Measurements from ENCODE around the gene SCYGR7. TPM values are rescaled to one million over a fixed set of nuclear protein-coding genes. Genes with fewer than 3 reads are reported as not detected.

The SCYGR7 gene
- total and polyA plus RNA-seq, 10 donors = not detected

GRCh38 chr2:227766373-227766883, 38.3 kb downstream of the SCYGR7 start:
- WGBS, 5 donors = 26 to 32% (median 28%) methylated on average over 11 of the region's 11 CpGs
- peak; percentile 89 for DNase-seq
- intact Hi-C loops (cut with DNase I; ENCODE audit: low total_unique reads) = loop anchor here (5.0 to 10.0 kb wide), 4 partner anchors 109 to 642 kb away; partner anchors contain the start of gene AGFG1
- Histone ChIP-seq H3K27ac (no peak overlapping the region), H3K4me1 (peaks cover 0 to 7% (median 0%) of the 10 kb centered on the region in 6 donors), H3K9me3 (no peaks in the 10 kb centered on the region), H3K27me3 (replicated peaks in 1 of 7) (no peaks in the 10 kb centered on the region), H3K36me3 (no peaks in the 10 kb centered on the region), H3K4me3 (no peak overlapping the region)
- TF ChIP-seq CTCF (IDR thresholded peaks at IDR 0.05 in 8 of 11, conservative IDR thresholded peaks at IDR 0.05 in 3 of 11) (peak; percentile 72 to 92 (median 86)), POLR2AphosphoS5 (IDR thresholded peaks at IDR 0.05) (peak in 2 of 3 donors; percentile 17 to 47), POLR2A (IDR thresholded peaks at IDR 0.05) (no peak)

GRCh38 chr2:227767830-227768229, 39.7 kb downstream of the SCYGR7 start:
- no peaks in the 10 kb centered on the region for H3K36me3 ChIP-seq

GRCh38 chr2:227772197-227772661, 44.1 kb downstream of the SCYGR7 start:
- Histone ChIP-seq H3K4me1 (no peaks in the 10 kb centered on the region), H3K4me3 (no peak overlapping the region), H3K9me3 (no peaks in the 10 kb centered on the region), H3K36me3 (no peaks in the 10 kb centered on the region), H3K27ac (no peak overlapping the region), H3K27me3 (replicated peaks in 1 of 7) (no peaks in the 10 kb centered on the region)
- DNase-seq = no peak
- no peak for TF ChIP-seq POLR2AphosphoS5 (IDR thresholded peaks at IDR 0.05)
- TF ChIP-seq CTCF (IDR thresholded peaks at IDR 0.05 in 8 of 11, conservative IDR thresholded peaks at IDR 0.05 in 3 of 11) = no peak
- no peak for TF ChIP-seq POLR2A (IDR thresholded peaks at IDR 0.05)
- WGBS, 5 donors = 75 to 94% (median 83%) methylated on average over 5 of the region's 5 CpGs
- intact Hi-C loops (cut with DNase I; ENCODE audit: low total_unique reads) = no loop called here

More at GRCh38 chr2:227767830-227768229, 39.7 kb downstream of the SCYGR7 start:
- no peaks in the 10 kb centered on the region for H3K27me3 ChIP-seq (replicated peaks in 1 of 7)
- no peak overlapping the region for H3K4me3 ChIP-seq
- 90 to 94% (median 91%) methylated on average over 14 to 22 of the region's 22 CpGs for WGBS, 5 donors
- H3K27ac ChIP-seq = no peak overlapping the region
- no peaks in the 10 kb centered on the region for H3K9me3 ChIP-seq
- TF ChIP-seq CTCF (IDR thresholded peaks at IDR 0.05 in 8 of 11, conservative IDR thresholded peaks at IDR 0.05 in 3 of 11) (no peak), POLR2A (IDR thresholded peaks at IDR 0.05) (no peak), POLR2AphosphoS5 (IDR thresholded peaks at IDR 0.05) (no peak)
- intact Hi-C loops (cut with DNase I; ENCODE audit: low total_unique reads) = loop anchor here (5.0 to 10.0 kb wide), 4 partner anchors 111 to 643 kb away; partner anchors contain the start of gene AGFG1
- peaks cover 0 to 7% (median 0%) of the 10 kb centered on the region in 6 donors for H3K4me1 ChIP-seq
- DNase-seq = no peak

GRCh38 chr2:227772932-227773331, 44.8 kb downstream of the SCYGR7 start:
- Histone ChIP-seq H3K4me3 (no peak overlapping the region), H3K27me3 (replicated peaks in 1 of 7) (no peaks in the 10 kb centered on the region), H3K36me3 (no peaks in the 10 kb centered on the region), H3K27ac (no peak overlapping the region), H3K9me3 (no peaks in the 10 kb centered on the region), H3K4me1 (no peaks in the 10 kb centered on the region)
- DNase-seq = no peak
- intact Hi-C loops (cut with DNase I; ENCODE audit: low total_unique reads) = no loop called here
- no peak for TF ChIP-seq POLR2AphosphoS5 (IDR thresholded peaks at IDR 0.05)
- no peak for TF ChIP-seq CTCF (IDR thresholded peaks at IDR 0.05 in 8 of 11, conservative IDR thresholded peaks at IDR 0.05 in 3 of 11)
- TF ChIP-seq POLR2A (IDR thresholded peaks at IDR 0.05) = no peak
- 59 to 74% (median 63%) methylated on average over 2 of the region's 2 CpGs for WGBS, 5 donors

Data from spleen (tissue), 11 donors.